ENCODE results near the gene PDIA4.
"Not testable (repeated sequence)": the region's sequence is repeated elsewhere in the genome, so short reads cannot be mapped to it uniquely, and the experiment has no call there.

PDIA4 gene

GRCh38 chr7:149003018-149003417 lies 25.3 kb downstream of the PDIA4 start:
- no peak for DNase-seq

- DNase-seq: no peak
Measured at GRCh38 chr7:149002604-149003003, 25.7 kb downstream of the PDIA4 start.

GRCh38 chr7:149001427-149002068 lies 26.8 kb downstream of the PDIA4 start:
- DNase-seq: no peak

DNA sequence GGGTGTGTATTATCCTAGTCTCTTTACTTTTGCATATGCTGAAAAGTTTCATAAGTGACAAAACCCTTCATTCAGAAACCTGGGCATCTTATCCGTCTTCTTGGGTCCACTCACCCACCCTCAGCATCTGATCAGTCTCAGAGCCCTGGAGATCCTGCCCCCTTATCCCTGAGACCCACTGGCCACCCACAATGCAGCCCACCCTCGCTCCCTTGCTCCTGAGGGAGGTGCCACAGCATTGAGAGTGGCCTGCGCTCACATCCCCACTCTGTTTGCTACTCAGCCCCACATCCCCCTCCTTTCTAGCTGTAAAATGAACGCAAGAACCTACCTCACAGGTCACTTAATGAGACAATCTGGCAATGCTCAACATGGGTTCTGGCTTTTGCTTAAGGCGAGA lies 27.3 kb downstream of the PDIA4 start:
- DNase-seq: no peak

DNA sequence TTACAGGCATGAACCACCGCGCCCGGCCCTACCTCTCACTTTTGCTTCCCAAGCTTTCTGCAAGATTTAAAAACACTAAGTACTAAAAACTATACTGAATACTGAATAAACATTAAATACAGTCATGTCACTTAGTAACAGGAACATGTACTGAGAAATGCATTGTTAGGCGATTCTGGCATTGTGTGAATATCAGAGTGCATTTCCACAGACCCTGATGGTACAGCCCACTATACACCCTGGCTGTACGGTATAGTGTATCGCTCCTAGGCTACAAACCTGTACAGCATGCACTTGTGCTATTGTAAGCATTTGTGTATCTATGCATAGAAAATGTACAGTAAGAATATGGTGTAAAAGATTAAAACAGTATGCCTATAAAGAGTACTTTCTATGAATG lies 29.1 kb downstream of the PDIA4 start:
- no peak for DNase-seq

DNA sequence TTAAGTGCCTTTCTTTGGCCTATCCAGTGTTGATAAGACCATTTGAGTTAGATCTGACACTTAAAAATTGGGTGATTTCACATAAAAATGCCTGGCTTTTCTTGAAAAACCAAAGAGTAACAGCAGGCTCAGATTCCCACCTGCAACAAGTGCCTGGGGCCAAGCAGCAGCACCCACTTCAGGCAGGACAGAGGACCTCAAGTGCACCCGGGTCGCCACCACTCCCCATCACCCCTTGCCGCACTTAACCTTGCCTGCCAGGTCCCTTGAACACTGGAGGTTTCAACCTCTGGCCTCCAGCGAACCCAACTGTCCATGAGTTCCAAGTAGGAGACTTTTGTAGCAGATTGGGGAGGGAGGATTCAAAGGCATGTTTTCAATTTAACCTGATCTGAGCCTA lies 30.8 kb downstream of the PDIA4 start:
- no peak for DNase-seq

DNA sequence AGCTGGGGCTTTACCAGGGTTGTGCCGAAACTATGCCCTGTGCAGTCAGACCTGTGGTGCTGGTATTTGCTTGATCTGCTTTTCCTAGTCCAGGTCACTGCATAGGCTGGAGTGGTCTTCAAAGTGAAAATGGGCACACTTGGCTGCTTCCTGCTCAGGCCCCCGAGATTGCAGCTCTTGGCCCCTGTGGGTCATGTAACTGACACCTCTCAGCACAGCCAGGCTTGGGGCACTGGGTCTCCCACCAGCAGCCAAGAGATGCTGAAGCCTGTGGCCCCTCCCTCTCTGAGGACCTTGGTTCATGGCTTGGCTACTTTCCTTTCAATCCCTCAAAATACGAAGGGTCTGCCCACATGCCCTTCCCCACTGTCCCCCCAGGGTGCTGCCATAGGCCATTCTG lies 33.7 kb downstream of the PDIA4 start:
- no peak for DNase-seq

DNA sequence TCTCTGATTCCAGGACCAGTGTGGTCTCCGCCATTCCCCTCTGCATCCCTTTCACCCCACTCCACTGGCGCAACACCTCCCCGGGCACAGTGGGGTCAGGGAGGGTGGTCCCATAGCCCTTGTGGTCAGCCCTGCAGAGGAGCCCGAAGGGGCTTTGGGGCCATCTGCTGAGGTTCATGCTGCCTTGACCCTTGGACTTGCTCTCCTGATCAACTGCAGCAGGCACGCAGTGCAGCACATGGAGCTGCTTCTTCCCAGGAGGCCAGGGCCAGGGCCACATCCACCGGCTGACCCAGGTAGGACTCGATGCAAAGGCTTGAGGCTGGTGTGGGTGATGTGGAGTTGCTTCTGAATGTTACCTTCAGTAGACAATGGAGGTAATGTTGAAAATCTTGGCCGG lies 35.1 kb downstream of the PDIA4 start:
- DNase-seq: no peak

DNA sequence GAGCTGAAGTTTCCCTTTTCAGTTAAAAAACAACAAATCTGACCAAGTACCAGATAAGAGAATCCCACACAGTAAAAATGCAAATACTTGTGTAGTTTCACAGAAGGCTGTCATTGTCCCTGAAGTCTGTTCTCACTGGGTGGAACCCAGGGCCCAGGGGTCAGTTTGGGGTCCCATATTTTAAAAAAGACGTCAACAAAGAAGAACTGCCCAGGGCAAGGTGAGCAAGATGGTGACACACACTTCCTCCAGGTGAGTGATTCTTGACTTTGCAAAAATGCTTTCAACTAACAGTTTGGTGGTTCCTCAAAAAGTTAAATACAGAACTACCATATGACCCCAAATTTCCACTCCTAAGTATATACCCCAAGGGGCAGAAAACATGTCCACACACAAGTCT lies 36.8 kb downstream of the PDIA4 start:
- DNase-seq: no peak

DNA sequence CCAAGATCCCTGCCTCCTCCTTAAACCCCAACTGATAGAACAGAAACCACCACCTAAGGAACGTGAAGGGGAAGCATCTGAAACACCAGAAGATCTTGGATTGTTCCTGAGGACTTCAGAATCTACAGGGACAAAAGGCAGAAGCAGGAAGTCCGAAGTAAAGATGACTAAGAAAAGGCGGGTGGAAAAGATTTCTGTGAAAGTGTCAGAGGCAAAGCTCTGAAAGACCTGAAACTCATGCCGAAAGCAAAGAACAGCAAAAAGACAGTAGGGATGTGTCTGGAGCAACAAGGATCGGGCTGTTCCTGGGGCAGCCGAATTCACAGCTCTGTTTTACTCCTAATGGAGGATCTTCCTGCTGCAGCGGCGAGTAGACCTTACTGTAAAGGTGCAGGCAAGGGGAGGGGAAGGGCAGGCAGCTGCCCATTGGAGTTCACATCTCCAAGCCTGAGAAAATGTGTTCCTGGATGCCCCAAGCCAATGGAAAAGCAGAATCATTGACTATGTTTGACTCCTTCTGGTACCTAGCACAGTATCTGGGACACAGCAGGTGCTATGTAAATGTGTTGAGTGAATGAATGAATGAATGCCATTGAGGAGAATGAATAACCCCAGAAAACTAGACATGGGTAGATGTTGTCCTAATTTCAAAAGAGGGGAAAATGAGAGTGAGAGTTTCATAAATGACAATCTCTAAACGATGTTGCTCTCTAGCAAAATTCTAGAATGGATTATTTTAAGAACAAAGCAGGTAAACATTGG lies 40.4 kb downstream of the PDIA4 start:
- no peak for DNase-seq

DNA sequence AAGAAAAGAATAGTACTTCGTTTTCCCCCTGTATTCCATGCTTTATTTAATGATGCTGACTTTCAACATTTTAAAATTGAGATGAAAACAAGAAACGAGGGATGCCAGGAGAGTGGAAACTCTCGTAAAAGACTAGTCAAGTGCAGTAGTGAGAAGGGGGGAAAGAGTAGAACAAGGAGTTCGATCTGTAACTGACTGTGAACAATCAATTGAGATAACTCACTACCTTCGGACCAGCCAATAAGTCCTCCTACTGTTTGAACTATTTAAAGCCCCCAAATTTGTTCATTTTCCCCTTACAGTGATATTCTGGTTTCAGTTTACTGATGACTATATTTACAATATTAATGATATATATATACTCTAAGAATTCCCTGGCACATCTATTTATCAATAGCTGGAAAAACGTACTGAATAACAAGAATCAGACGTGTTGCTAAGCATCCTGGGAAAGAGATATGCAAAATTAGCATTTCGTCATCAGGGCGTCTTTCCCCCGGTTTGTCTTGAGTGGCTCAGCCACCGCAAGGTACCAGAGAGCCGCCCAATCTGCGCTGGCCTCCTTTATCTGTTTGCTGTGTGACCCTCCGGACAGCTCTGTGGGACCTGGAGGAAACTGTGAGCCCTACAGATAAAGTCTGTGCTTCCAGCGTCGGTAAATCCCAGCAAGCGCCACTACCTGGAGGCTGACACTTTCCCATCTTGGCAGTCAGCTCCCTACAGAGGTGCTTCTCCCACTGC lies 41.1 kb downstream of the PDIA4 start:
- peak; percentile 68 to 71 for DNase-seq

GRCh38 chr7:148986742-148987009 lies 41.6 kb downstream of the PDIA4 start:
- no peak for DNase-seq

- peak; percentile 74 to 75 for DNase-seq
Measured at GRCh38 chr7:148983200-148984146, 44.8 kb downstream of the PDIA4 start.

DNA sequence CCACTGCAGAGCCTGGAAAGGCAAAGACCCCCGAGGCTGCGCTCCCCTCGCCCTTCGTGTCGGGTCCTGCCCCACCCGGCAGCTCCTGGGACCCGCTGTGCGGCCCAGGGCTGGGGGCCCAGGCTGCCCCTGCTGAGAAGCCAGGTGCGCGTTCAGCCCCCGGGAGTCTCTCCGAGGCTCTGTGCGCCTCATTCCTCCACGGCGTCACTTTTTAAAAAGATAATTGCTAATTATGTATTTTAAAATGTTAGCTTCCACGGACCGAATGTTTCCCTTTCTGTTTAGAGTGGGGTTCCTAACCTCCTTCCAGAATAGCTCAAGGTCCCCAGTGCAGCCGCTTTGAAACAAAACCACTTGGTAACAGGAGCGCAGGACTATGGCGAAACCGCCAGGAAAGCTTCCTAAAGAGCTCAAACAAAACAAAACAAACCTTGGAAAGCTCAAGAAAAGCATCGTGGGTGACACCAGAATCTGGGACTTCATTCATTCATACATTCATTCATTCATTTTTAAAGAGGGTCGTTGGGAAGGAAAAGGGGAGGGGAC lies 45.6 kb downstream of the PDIA4 start:
- no peak for DNase-seq

GRCh38 chr7:148979827-148980226 lies 48.5 kb downstream of the PDIA4 start:
- no peak for DNase-seq

DNA sequence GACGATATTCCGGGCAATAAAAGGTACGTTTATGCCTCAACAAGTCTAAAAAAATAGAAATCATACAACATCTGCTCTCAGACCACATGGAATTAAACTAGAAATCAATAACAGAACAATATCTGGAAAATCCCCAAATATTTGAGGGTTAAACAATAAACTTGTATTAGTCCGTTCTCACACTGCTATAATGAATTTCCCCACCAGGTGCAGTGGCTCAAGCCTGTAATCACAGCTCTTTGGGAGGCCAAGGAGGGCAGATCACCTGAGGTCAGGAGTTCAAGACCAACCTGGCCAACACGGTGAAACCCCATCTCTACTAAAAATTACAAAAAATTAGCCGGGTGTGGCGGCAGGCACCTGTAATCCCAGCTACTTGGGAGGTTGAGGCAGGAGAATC lies 49.2 kb downstream of the PDIA4 start:
- not testable (repeated sequence) for DNase-seq

- no peak for DNase-seq
Measured at GRCh38 chr7:148978091-148978490, 50.2 kb downstream of the PDIA4 start.

- DNase-seq: no peak
Measured at GRCh38 chr7:148975896-148976295, 52.4 kb downstream of the PDIA4 start.

- no peak for DNase-seq
Measured at GRCh38 chr7:148973256-148973655, 55.0 kb downstream of the PDIA4 start.

DNA sequence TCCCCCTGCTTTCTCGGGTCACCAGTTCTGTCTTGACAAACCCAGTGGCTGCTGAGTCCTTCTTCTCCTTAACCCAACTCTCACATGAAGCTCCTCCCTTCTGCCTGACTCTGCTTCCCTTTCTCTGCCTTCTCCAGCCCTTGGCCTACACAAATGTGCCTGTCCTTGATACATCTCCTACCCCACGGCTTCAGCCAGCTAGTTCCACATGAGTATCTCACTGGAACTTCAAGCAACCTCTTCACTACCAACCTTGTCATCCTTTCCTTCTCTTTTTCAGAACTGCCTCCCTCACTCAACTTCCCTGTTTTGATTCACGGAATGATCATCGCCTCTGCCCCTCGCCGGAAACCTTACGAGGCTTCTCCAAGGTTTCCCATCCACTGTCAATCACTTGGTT lies 55.9 kb downstream of the PDIA4 start:
- no peak for DNase-seq

GRCh38 chr7:148967602-148968001 lies 60.7 kb downstream of the PDIA4 start:
- no peak for DNase-seq

- no peak for DNase-seq
Measured at GRCh38 chr7:148967032-148967372, 61.3 kb downstream of the PDIA4 start.
